Measurements from ENCODE around the gene SLC15A1. TPM values are rescaled to one million over a fixed set of nuclear protein-coding genes. Genes with fewer than 3 reads are reported as not detected.

SLC15A1 gene, protein sequence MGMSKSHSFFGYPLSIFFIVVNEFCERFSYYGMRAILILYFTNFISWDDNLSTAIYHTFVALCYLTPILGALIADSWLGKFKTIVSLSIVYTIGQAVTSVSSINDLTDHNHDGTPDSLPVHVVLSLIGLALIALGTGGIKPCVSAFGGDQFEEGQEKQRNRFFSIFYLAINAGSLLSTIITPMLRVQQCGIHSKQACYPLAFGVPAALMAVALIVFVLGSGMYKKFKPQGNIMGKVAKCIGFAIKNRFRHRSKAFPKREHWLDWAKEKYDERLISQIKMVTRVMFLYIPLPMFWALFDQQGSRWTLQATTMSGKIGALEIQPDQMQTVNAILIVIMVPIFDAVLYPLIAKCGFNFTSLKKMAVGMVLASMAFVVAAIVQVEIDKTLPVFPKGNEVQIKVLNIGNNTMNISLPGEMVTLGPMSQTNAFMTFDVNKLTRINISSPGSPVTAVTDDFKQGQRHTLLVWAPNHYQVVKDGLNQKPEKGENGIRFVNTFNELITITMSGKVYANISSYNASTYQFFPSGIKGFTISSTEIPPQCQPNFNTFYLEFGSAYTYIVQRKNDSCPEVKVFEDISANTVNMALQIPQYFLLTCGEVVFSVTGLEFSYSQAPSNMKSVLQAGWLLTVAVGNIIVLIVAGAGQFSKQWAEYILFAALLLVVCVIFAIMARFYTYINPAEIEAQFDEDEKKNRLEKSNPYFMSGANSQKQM
- 1 to 10 TPM in 3 of 4 donors, under 1 TPM in 1; 0.19 to 5.3 (median 2.3) TPM for total RNA-seq

DNA sequence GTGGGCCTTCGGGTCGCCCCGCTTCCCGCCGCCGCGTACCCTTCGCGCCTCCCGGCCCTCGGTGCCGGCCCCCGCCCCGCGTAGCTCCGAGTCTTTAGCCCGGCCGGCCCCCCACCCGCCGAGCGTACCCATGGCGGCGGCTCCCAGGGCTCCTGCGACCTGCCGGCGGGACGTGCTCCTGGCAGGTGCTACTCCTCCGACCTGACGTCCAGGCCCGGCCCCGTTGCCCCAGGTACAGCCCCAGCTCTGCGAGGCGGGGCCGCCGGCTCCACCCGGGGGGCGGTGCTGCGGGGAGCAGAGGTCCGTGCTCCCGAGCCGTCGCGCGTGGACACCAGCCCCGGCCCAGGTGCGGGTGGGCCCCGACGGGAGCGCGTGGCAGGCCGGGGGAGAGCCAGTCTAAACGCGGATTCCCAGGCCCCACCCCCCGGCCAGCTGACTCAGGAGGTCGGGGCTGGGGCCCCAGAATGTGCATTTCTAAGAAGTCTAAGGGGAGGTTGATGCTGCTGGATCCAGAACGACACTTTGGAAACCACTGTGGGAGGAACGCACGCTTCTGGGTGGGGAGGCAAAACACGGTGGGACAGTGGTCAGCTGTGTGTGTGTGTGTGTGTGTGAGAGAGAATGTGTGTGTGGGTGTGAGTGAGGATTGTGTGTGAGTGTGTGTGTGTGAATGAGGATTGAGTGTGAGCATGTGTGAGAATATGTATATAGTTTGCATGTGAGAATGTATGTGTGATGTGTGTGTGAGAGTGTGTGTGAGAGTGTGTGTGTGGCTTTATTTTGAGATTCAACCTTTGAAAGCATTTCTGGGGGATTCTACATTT is at the start of gene SLC15A1:
TSS of gene SLC15A1 (minus strand) at position 206 of the 824 bp plus-strand sequence. CDS start at position 132, 74 bp downstream.
- intact Hi-C loops (cut with DNase I), result loop anchor here (5.0 kb wide), 1 partner anchor 85 kb away; no protein-coding TSS in a partner anchor
- Histone ChIP-seq H3K27ac (no peak within 1 kb of the TSS), H3K9me3 (peaks cover 0 to 8% (median 0%) of the 10 kb centered on the region in 3 donors), H3K27me3 (peaks cover 0 to 65% (median 11%) of the 10 kb centered on the region in 4 donors), H3K36me3 (no peaks in the 10 kb centered on the region), H3K4me1 (peaks cover 8 to 16% (median 11%) of the 10 kb centered on the region in 3 donors), H3K4me3 (peak within 1 kb of the TSS; percentile 22 to 68 (median 38))
- DNase-seq, result no peak
- 41 to 66% methylated on average over 4 to 8 of the region's 59 CpGs for WGBS, 2 donors
- TF ChIP-seq CTCF (IDR thresholded peaks at IDR 0.05) (no peak), POLR2A (IDR thresholded peaks at IDR 0.05) (no peak)

- H3K27ac ChIP-seq, result peak overlapping the region in 1 of 4 donors; percentile 29
- peaks cover 0 to 97% (median 12%) of the 10 kb centered on the region in 3 donors for H3K36me3 ChIP-seq
- DNase-seq, result no peak
- 71 to 77% methylated on average over 10 of the region's 10 CpGs for WGBS, 2 donors
- H3K27me3 ChIP-seq, result no peaks in the 10 kb centered on the region
- H3K4me3 ChIP-seq, result no peak overlapping the region
- H3K4me1 ChIP-seq, result peaks cover 0 to 14% (median 0%) of the 10 kb centered on the region in 3 donors
- no peaks in the 10 kb centered on the region for H3K9me3 ChIP-seq
- TF ChIP-seq CTCF (IDR thresholded peaks at IDR 0.05) (no peak), POLR2A (IDR thresholded peaks at IDR 0.05) (no peak)
- intact Hi-C loops (cut with DNase I), result no loop called here
Observed at GRCh38 chr13:98801626-98802418, 49.4 kb upstream of the SLC15A1 start.

- no peak for TF ChIP-seq POLR2A (IDR thresholded peaks at IDR 0.05)
- no peak for TF ChIP-seq CTCF (IDR thresholded peaks at IDR 0.05)
- Histone ChIP-seq H3K27ac (no peak overlapping the region), H3K4me1 (peaks cover 0 to 14% (median 0%) of the 10 kb centered on the region in 3 donors), H3K4me3 (no peak overlapping the region), H3K9me3 (no peaks in the 10 kb centered on the region), H3K27me3 (no peaks in the 10 kb centered on the region), H3K36me3 (peaks cover 3 to 97% (median 14%) of the 10 kb centered on the region in 3 donors)
- no peak for DNase-seq
- 87 to 98% methylated on average over 5 to 12 of the region's 14 CpGs for WGBS, 2 donors
- intact Hi-C loops (cut with DNase I), result no loop called here
Observed at GRCh38 chr13:98800078-98800477, 47.6 kb upstream of the SLC15A1 start.

DNA sequence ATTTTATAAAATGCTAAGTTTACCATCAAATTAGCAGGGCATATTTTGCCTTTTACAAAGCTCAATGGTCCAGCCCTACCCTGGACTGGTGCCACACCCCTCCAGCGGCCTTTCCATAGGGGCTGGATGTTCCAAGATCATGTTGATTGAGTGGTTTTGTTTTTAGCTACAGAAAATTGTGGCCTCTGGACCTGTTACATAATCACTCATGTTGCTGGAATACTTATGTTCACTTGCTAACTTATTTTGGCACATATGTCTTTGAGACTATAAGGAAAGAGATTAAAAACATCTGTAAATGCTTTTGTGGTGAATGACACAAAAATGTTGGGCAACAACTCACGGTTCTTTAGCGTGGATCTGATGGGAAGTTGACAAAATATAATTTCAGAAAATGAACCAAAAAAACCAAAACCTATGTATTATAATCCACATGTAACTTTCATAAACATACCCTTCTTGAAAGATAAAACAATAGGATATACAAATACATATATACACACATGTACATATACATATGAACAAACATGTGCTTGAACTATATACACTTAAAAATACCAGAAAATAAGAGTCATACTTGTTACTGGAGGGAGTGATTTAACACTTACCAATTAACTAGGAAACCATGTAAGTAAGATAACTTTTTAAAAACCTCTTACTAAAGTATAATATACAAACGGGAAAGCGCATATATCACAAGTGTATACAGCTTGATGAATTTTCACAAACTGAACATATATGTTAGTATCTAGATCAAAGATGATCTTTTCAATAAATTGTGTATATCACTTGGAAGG is 46.6 kb upstream of the SLC15A1 start:
- TF ChIP-seq CTCF (IDR thresholded peaks at IDR 0.05) (no peak), POLR2A (IDR thresholded peaks at IDR 0.05) (no peak)
- intact Hi-C loops (cut with DNase I), result no loop called here
- no peaks in the 10 kb centered on the region for H3K27me3 ChIP-seq
- peaks cover 8 to 97% (median 18%) of the 10 kb centered on the region in 3 donors for H3K36me3 ChIP-seq
- H3K4me3 ChIP-seq, result no peak overlapping the region
- WGBS, 2 donors, result 74 to 79% methylated on average over 5 of the region's 5 CpGs
- DNase-seq, result no peak
- H3K9me3 ChIP-seq, result no peaks in the 10 kb centered on the region
- H3K4me1 ChIP-seq, result peaks cover 0 to 14% (median 0%) of the 10 kb centered on the region in 3 donors
- H3K27ac ChIP-seq, result no peak overlapping the region

Measured in esophagus squamous epithelium (tissue), 5 donors.